ACHN (cell line): ENCODE data around the gene TLNRD1.
A peak's percentile ranks its signal among the peaks of the same experiment; 100 is the strongest.

Experiments used
- DNase-seq: peaks from one replicate; pipeline ENCODE4 v3.0.0-alpha.2; 2015
- in situ Hi-C: cut with HindIII; loops from 2 replicates; pipeline ENCODE4 v1.10.0; 2017; ENCODE audit warnings: low sequenced_read_pairs, low pct_ligation_motif_present, low pct_unique_long_range_greater_than_20kb

Gene TLNRD1

GRCh38 chr15:80972276-80972675, 28.4 kb upstream of the TLNRD1 start:
- DNase-seq: no peak
- in situ Hi-C loops: no loop called here

- DNase-seq: no peak
- in situ Hi-C loops: no loop called here
Measured at GRCh38 chr15:80974914-80975313, 25.8 kb upstream of the TLNRD1 start.

GRCh38 chr15:80976851-80977250, 23.9 kb upstream of the TLNRD1 start:
- no peak for DNase-seq
- in situ Hi-C loops: no loop called here

- in situ Hi-C loops: no loop called here
Measured at GRCh38 chr15:80977627-80978036, 23.1 kb upstream of the TLNRD1 start.

GRCh38 chr15:80978685-80979329, 21.9 kb upstream of the TLNRD1 start:
- peak; percentile 15 for DNase-seq
- in situ Hi-C loops: no loop called here

More at GRCh38 chr15:80977627-80978036, 23.1 kb upstream of the TLNRD1 start:
- peak; percentile 40 for DNase-seq

GRCh38 chr15:80979538-80980200, 21.1 kb upstream of the TLNRD1 start:
- in situ Hi-C loops: no loop called here
- DNase-seq: no peak

GRCh38 chr15:80982205-80982604, 18.5 kb upstream of the TLNRD1 start:
- no peak for DNase-seq
- in situ Hi-C loops: no loop called here

GRCh38 chr15:80982839-80983238, 17.9 kb upstream of the TLNRD1 start:
- in situ Hi-C loops: no loop called here
- DNase-seq: no peak

- in situ Hi-C loops: no loop called here
- no peak for DNase-seq
Measured at GRCh38 chr15:80984856-80985255, 15.9 kb upstream of the TLNRD1 start.

- no peak for DNase-seq
- in situ Hi-C loops: no loop called here
Measured at GRCh38 chr15:80985981-80986380, 14.7 kb upstream of the TLNRD1 start.

GRCh38 chr15:80986487-80986886, 14.2 kb upstream of the TLNRD1 start:
- in situ Hi-C loops: no loop called here
- DNase-seq: no peak

- in situ Hi-C loops: no loop called here
- DNase-seq: no peak
Measured at GRCh38 chr15:80988148-80988796, 12.5 kb upstream of the TLNRD1 start.

- peak; percentile 37 for DNase-seq
- in situ Hi-C loops: no loop called here
Measured at GRCh38 chr15:80989081-80989517, 11.6 kb upstream of the TLNRD1 start.

- in situ Hi-C loops: no loop called here
Measured at GRCh38 chr15:80989518-80990478, 10.9 kb upstream of the TLNRD1 start, which contains the start of gene MESD. MESD (minus strand) TSS chr15:80989819; CDS start chr15:80989791, 28 bp downstream.

GRCh38 chr15:80990955-80991354, 9.8 kb upstream of the TLNRD1 start:
- DNase-seq: no peak
- in situ Hi-C loops: no loop called here

More at GRCh38 chr15:80989518-80990478, 10.9 kb upstream of the TLNRD1 start, which contains the start of gene MESD:
- peak; percentile 91 for DNase-seq

GRCh38 chr15:80991421-80991820, 9.3 kb upstream of the TLNRD1 start:
- in situ Hi-C loops: no loop called here
- DNase-seq: no peak

- no peak for DNase-seq
- in situ Hi-C loops: no loop called here
Measured at GRCh38 chr15:80992006-80992405, 8.7 kb upstream of the TLNRD1 start.

GRCh38 chr15:80992441-80992840, 8.3 kb upstream of the TLNRD1 start:
- in situ Hi-C loops: no loop called here
- DNase-seq: no peak
